Stomach (tissue), 9 donors: Measurements from ENCODE around the gene NODAL. TPM values are rescaled to one million over a fixed set of nuclear protein-coding genes. Genes with fewer than 3 reads are reported as not detected.

Source experiments
- DNase-seq, 2 donors: peaks; one replicate each; pipeline versions ENCODE4 v3.0.0 to v3.0.0-alpha.2; 2013 to 2019
- H3K27ac ChIP-seq, 5 donors: fragments of 200-600 bp in 4 of 5; sonication (generic) in 4 of 5; one replicate each; pipeline ENCODE4 v1.5.1; 2013 to 2019; ENCODE audit warnings: mild to moderate bottlenecking in 1 of 5, moderate library complexity in 1 of 5
- H3K27me3 ChIP-seq, 3 donors: fragments of 200-600 bp; sonication (generic); one replicate each; pipeline ENCODE4 v1.5.1; 2017 to 2019; ENCODE audit warnings: mixed run types in 1 of 3
- H3K36me3 ChIP-seq, 4 donors: fragments of 200-600 bp; sonication (generic); 1 replicate in 3 of 4; 2 replicates in 1 of 4; pipeline ENCODE4 v1.5.1; 2016 to 2019
- H3K4me1 ChIP-seq, 4 donors: fragments of 200-600 bp; sonication (generic); one replicate each; pipeline ENCODE4 v1.5.1; 2016 to 2019
- H3K4me3 ChIP-seq, 4 donors: fragments of 200-600 bp; sonication (generic) in 3 of 4; one replicate each; pipeline ENCODE4 v1.5.1; 2016 to 2019; ENCODE audit warnings: mild to moderate bottlenecking in 1 of 4
- H3K9me3 ChIP-seq, 4 donors: fragments of 200-600 bp; sonication (generic); one replicate each; pipeline ENCODE4 v1.5.1; 2016 to 2019
- EP300 ChIP-seq: sonication (generic); formaldehyde crosslinking; IDR thresholded peaks from one replicate; pipeline ENCODE4 v1.6.1; 2017; ENCODE audit warnings: antibody characterized with exemption
- POLR2A ChIP-seq, 4 donors: fragments of 450-650 bp; IDR thresholded peaks; one replicate each; pipeline ENCODE4 v1.6.1; 2016; ENCODE audit warnings: antibody characterized with exemption in 4 of 4, control low read depth in 2 of 4, mild to moderate bottlenecking in 1 of 4, moderate library complexity in 1 of 4
- POLR2AphosphoS5 ChIP-seq, 3 donors: sonication (generic); formaldehyde crosslinking; IDR thresholded peaks; one replicate each; pipeline ENCODE4 v1.6.1; 2016; ENCODE audit warnings: antibody characterized with exemption in 3 of 3
- WGBS, 5 donors: extraction: QIAGEN DNeasy Blood & Tissue Kit in 3 of 5; methylation state at CpG; one replicate each; pipeline versions ENCODE4 v1.1.5 to v1.1.7; 2013 to 2018; 5-methylcytosine and 5-hydroxymethylcytosine counted together
- intact Hi-C: fragments of 100-400 bp; cut with DNase I; formaldehyde crosslinking; loops from one replicate; pipeline ENCODE4 v1.15.1; 2023; ENCODE audit warnings: low total_unique reads
- polyA plus RNA-seq, 3 donors: library from polyadenylated mRNA; stranded (reverse); fragments of 200-250 nt; gene quantifications; one replicate each; pipeline ENCODE4 v1.2.3, GENCODE V29; 2013
- total RNA-seq, 5 donors: library from RNA; depleted of rRNA; stranded (reverse); fragments of >200 nt; gene quantifications; one replicate each; pipeline versions ENCODE4 v1.1.0 to v1.2.3, GENCODE V29; 2014 to 2016
- TF ChIP-seq, protein P1 (sequence below), 7 experiments: fragments of 450-650 bp in 4 of 7; fragments of 200-600 bp in 3 of 7; sonication (generic) in 3 of 7; IDR thresholded peaks; one replicate each; pipeline ENCODE4 v1.5.1; 2016 to 2019; ENCODE audit warnings: antibody characterized with exemption in 7 of 7, control low read depth in 2 of 7, mild to moderate bottlenecking in 1 of 7
- donor health status: healthy with polysubstance abuse.
- donor health status: Bipolar disorder and iron deficiency.
- donor health status: healthy.

The NODAL gene
- total and polyA plus RNA-seq, 8 donors, result not detected

DNA sequence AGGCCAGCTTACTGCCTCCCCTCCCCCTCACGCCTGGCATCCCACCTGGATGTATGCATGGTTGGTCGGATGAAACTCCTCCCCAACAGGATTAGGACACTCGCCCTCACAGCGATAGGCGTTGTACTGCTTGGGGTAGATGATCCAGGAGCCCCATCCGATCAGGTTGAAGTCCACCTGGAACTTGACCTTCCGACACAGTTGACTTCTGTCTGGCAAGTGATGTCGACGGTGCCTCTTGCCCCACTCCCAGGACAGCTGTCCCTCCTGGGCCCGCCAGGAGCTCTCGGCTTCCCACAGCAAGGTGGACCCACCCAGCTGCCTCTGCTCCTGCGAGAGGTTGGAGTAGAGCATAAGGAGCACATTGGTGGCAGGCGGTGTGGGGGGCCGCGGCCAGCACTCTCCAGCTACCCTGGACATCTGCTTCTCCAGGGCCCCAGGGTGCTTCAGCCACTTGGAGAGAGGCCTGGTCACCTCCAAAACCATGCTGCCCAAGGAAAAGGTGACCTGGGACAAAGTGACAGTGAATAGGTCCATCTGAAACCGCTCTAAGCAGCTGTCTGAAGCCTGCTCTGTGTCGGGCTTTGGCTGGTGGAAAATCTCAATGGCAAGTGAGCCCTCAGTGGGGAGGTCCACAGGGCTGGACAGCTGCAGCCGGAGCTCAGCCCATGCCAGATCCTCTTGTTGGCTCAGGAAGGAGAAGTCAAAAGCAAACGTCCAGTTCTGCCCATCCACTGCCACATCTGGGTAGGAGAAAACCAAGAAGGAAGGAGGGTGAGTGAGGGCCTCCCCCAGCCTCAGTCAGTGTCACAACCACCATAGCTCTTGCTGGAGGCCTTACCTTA lies 6.0 kb downstream of the NODAL start:
- intact Hi-C loops, result no loop called here

DNA sequence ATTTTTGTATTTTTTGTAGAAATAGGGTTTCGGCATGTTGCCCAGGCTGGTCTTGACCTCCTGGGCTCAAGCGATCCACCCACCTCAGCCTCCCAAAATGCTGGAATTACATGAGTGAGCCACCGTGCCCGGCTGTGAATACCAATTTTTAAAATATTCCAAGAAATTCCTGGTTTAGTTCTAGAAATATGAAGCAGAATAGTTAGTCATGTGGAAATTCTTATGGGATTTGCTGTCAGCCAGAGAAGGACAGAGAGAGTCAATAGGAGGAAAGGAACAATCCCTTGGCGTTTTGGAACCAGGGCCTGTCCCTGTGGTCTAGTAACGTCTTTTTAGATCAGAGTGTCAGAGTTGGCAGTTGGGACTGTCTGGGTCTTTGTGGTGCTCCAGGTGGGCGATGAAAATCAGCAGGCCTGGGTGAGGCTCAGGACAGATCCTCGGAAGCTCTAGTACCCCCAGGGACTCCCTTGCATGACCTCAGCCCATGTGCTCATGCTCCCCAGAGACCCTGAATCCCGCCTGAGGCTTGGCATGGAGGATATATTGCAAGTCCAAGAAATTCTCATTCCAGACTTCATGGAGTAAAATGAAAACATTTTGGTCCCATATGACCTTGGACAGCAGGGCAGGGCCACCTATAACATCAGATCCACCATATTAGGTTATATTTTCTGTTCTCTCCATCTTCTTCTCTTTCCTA lies 7.8 kb downstream of the NODAL start:
- H3K9me3 ChIP-seq, result no peaks in the 10 kb centered on the region
- TF ChIP-seq, protein P1, sequence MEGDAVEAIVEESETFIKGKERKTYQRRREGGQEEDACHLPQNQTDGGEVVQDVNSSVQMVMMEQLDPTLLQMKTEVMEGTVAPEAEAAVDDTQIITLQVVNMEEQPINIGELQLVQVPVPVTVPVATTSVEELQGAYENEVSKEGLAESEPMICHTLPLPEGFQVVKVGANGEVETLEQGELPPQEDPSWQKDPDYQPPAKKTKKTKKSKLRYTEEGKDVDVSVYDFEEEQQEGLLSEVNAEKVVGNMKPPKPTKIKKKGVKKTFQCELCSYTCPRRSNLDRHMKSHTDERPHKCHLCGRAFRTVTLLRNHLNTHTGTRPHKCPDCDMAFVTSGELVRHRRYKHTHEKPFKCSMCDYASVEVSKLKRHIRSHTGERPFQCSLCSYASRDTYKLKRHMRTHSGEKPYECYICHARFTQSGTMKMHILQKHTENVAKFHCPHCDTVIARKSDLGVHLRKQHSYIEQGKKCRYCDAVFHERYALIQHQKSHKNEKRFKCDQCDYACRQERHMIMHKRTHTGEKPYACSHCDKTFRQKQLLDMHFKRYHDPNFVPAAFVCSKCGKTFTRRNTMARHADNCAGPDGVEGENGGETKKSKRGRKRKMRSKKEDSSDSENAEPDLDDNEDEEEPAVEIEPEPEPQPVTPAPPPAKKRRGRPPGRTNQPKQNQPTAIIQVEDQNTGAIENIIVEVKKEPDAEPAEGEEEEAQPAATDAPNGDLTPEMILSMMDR (IDR thresholded peaks at IDR 0.05), result no peak
- no peak for TF ChIP-seq POLR2A (IDR thresholded peaks at IDR 0.05)
- no peak for TF ChIP-seq POLR2AphosphoS5 (IDR thresholded peaks at IDR 0.05)
- no peak for TF ChIP-seq EP300
- peaks cover 17 to 37% (median 28%) of the 10 kb centered on the region in 4 donors for H3K4me1 ChIP-seq
- H3K36me3 ChIP-seq, result peaks cover 0 to 15% (median 10%) of the 10 kb centered on the region in 4 donors
- H3K4me3 ChIP-seq, result no peak overlapping the region
- no peak for DNase-seq
- H3K27me3 ChIP-seq, result peaks cover 0 to 4% (median 0%) of the 10 kb centered on the region in 3 donors
- intact Hi-C loops, result no loop called here
- WGBS, 5 donors, result 86 to 91% (median 90%) methylated on average over 9 of the region's 9 CpGs
- H3K27ac ChIP-seq, result peak overlapping the region in 2 of 5 donors; percentile 43 to 76

More for the DNA sequence above, 6.0 kb downstream of the NODAL start:
- WGBS, 5 donors, result 91 to 93% (median 93%) methylated on average over 16 to 19 of the region's 19 CpGs
- no peak for DNase-seq
- H3K36me3 ChIP-seq, result no peaks in the 10 kb centered on the region
- no peak overlapping the region for H3K4me3 ChIP-seq
- no peak for TF ChIP-seq POLR2AphosphoS5 (IDR thresholded peaks at IDR 0.05)
- no peak for TF ChIP-seq EP300
- TF ChIP-seq, protein P1 (IDR thresholded peaks at IDR 0.05), result no peak
- peaks cover 0 to 22% (median 17%) of the 10 kb centered on the region in 3 donors for H3K27me3 ChIP-seq
- H3K27ac ChIP-seq, result no peak overlapping the region
- no peaks in the 10 kb centered on the region for H3K9me3 ChIP-seq
- H3K4me1 ChIP-seq, result peaks cover 13 to 31% (median 23%) of the 10 kb centered on the region in 4 donors

DNA sequence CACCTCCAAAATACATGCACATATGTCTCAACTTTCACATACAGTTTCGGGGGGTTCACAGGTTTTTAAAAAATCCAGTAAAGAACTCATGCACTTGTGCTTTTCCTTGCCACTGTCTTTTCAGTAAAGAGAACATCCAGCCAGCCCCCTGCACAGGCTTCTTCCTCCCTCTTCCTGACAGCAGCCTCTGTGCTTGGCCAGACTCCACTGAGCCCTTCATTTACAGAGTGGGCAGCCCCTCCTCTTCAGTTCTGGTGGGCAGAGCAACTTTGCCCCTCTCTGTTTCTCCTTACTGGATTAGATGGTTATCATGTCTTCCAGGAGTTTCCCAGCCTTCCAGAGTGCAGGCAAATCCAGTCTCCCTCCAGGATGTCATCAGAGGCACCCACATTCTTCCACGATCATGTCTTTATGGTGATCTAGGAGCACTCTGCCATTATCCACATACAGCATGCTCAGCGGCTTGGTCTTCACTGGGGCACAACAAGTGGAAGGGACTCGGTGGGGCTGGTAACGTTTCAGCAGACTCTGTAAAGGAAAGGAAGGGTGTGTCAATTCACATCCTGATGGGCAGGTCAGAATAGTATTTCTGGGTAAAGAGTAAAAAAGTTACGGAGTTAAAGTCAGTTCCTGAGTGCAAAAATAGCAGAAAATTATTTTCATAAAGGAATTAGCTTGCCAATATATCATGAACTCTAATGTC lies 8.8 kb downstream of the NODAL start:
- DNase-seq, result peak in 1 of 2 donors; percentile 34
- 61 to 73% (median 68%) methylated on average over 6 of the region's 6 CpGs for WGBS, 5 donors
- Histone ChIP-seq H3K4me1 (peaks cover 17 to 37% (median 28%) of the 10 kb centered on the region in 4 donors), H3K27me3 (no peaks in the 10 kb centered on the region), H3K9me3 (no peaks in the 10 kb centered on the region), H3K36me3 (peaks cover 0 to 25% (median 19%) of the 10 kb centered on the region in 4 donors), H3K4me3 (no peak overlapping the region), H3K27ac (peak overlapping the region in 3 of 5 donors; percentile 11 to 90 (median 76))
- no peak for TF ChIP-seq EP300
- no peak for TF ChIP-seq POLR2A (IDR thresholded peaks at IDR 0.05)
- no peak for TF ChIP-seq POLR2AphosphoS5 (IDR thresholded peaks at IDR 0.05)
- intact Hi-C loops, result no loop called here

DNA sequence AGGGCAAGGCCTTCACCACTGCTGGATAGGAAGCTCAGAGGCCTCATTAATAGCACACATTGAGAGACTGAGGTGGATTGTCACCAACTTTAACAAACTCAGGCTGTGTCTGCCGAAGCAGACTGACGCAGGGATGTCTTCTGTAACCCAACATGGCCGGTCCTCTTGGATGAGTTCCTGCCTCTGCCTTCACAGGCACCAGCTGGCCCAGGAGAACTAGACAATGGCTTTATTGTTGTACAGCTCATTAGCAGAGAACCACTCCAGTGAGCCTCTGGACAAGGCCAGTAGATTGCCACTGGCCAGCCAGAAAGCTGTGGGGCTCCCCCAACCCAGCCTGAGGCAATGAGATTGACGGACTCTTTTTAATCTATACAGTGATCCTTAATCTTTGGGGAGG lies 9.4 kb downstream of the NODAL start:
- Histone ChIP-seq H3K27me3 (no peaks in the 10 kb centered on the region), H3K27ac (peak overlapping the region in 4 of 5 donors; percentile 64 to 90 (median 78)), H3K36me3 (peaks cover 5 to 31% (median 25%) of the 10 kb centered on the region in 4 donors), H3K4me3 (no peak overlapping the region), H3K9me3 (no peaks in the 10 kb centered on the region), H3K4me1 (peaks cover 17 to 41% (median 29%) of the 10 kb centered on the region in 4 donors)
- 42 to 57% (median 47%) methylated on average over 3 to 4 of the region's 4 CpGs for WGBS, 5 donors
- intact Hi-C loops, result no loop called here
- TF ChIP-seq POLR2AphosphoS5 (IDR thresholded peaks at IDR 0.05) (no peak), POLR2A (IDR thresholded peaks at IDR 0.05) (no peak), EP300 (no peak)
- TF ChIP-seq, protein P1 (IDR thresholded peaks at IDR 0.05), result no peak
- peak in 1 of 2 donors; percentile 62 for DNase-seq
